HG03045 (cell line): ENCODE data around the gene AGAP2.
A peak's percentile ranks its signal among the peaks of the same experiment; 100 is the strongest.
"Not testable (repeated sequence)": the region's sequence is repeated elsewhere in the genome, so short reads cannot be mapped to it uniquely, and the experiment has no call there.

Source experiments
- ATAC-seq: cut with Tn5 transposase; IDR thresholded peaks from one replicate; pipeline ENCODE4 v1.9.1; 2021; ENCODE audit warnings: mild to moderate bottlenecking, moderate library complexity; ENCODE audit not compliant: unreplicated experiment

AGAP2 gene

GRCh38 chr12:57738661-57739237 is at the start of gene AGAP2:
Gene AGAP2 (minus strand): TSS chr12:57738742. CDS start chr12:57738246, 496 bp downstream.
- no peak for ATAC-seq

GRCh38 chr12:57783861-57784260 is 45.3 kb upstream of the AGAP2 start:
- ATAC-seq, result no peak

- ATAC-seq, result no peak
Observed at GRCh38 chr12:57783466-57783801, 44.9 kb upstream of the AGAP2 start.

DNA sequence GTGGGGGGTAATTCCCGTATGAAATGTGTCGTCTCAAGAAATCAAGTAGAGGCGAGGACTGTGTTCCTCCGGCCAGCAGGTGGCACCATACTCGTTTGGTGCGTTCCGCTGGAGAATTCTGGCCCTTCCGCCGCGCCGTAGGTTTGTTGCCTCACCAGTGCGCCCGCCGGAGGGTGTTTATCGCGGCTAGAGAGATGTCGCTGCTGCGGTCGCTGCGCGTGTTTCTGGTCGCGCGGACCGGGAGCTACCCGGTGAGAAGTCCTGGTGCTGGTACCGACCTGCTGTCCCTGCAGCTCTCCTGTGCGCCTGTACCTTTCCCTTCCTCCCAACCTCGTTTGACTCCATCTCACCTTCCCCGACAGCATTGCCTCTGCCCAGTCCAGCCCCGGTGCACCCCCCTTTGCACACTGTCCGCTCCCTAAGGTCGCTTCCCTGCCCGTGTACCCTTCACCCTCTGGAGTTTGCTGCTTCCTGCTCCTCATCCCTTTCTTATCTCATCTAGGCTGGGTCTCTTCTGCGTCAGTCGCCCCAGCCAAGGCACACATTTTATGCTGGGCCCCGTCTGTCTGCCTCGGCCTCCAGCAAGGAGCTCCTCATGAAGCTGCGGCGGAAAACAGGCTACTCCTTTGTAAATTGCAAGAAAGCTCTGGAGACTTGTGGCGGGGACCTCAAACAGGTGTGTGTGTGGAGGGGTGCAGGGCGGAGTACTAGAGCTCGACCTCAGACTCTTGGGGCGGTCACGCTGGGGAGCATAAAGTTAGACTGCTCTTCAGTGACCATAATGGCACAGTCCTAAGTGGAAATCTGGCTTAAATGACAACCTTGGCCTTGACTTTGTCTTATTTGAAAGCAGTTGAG is 44.3 kb upstream of the AGAP2 start, which contains the start of gene TSFM:
TSS of gene TSFM (plus strand) at position 180 of the 858 bp plus-strand sequence. CDS start at position 195, 15 bp downstream.
- ATAC-seq, result peak; percentile 91

DNA sequence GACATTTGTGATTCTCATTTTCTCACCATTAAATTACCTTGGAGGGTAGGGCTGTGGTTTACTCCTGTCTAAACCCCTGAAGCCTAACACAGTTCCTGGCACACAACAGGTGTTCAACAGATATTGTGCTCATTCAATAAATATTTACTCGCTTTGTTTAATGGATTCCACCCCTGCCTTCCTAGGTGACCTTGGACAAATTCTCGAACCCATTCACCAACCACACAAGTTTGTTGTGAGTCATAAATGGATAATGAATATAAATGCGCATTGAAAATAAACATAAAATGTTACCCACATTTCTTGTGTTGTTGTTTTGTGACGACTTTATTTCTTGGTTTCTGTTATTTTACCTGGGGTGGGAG is 43.7 kb upstream of the AGAP2 start:
- no peak for ATAC-seq

GRCh38 chr12:57781801-57782200 is 43.3 kb upstream of the AGAP2 start:
- ATAC-seq, result no peak

- ATAC-seq, result no peak
Observed at GRCh38 chr12:57781244-57781643, 42.7 kb upstream of the AGAP2 start.

DNA sequence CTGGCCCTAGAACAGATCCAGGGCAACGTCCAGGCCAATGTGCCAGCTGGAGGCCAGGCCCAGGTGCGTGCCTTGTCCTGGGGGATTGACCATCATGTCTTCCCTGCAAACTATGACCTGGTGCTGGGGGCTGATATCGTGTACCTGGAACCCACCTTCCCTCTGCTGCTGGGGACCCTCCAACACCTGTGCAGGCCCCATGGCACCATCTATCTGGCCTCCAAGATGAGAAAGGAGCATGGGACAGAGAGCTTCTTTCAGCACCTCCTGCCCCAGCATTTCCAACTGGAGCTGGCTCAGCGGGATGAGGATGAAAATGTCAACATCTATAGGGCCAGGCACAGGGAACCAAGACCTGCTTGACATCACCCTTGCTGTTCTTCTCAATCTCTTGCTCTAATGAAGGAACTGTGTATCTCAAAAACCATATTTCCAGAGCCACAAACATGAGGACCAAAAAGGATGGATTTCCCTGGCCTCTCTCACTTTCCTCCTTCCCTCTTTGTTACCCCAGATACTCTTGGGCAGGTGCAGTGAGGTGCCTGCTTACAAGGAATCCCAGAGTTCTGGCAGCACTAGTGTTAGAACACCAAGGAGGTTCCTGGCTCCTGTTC is 41.8 kb upstream of the AGAP2 start:
- ATAC-seq, result no peak

GRCh38 chr12:57779736-57780135 is 41.2 kb upstream of the AGAP2 start:
- ATAC-seq, result no peak

DNA sequence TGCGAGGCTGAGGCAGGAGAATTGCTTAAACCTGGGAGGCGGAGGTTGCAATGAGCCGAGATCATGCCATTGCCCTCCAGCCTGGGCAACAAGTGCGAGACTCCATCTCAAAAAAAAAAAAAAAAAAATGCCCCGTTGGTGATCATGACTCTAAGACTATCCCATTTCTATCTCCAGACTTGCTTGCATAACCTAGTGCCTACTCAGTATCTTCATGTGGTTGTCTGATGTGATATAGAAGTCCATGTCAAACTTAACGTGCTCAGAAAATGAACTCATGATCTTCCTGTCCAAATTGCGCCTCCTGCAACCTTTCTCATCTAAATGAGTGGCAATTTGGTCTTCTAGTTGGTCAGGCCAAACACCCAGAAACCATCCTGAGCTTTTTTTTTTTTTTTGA is 39.4 kb upstream of the AGAP2 start:
- no peak for ATAC-seq

GRCh38 chr12:57777367-57777766 is 38.8 kb upstream of the AGAP2 start:
- no peak for ATAC-seq

DNA sequence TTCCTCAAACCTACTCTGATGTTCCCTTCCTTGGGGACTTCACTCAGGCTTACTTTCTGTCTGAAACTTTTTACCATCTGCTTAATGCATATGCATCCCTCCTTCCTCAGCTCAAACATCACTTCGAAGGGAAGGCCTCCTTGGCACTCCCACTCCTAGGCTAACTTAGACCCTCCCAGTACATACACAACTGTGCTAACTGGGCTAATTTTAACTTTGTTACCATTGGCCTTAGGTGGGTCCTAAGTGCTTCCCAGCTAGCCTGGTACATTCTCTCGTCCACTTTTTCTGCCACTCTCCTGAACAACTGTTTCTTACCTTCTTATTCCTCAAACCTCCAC is 37.7 kb upstream of the AGAP2 start:
- no peak for ATAC-seq

DNA sequence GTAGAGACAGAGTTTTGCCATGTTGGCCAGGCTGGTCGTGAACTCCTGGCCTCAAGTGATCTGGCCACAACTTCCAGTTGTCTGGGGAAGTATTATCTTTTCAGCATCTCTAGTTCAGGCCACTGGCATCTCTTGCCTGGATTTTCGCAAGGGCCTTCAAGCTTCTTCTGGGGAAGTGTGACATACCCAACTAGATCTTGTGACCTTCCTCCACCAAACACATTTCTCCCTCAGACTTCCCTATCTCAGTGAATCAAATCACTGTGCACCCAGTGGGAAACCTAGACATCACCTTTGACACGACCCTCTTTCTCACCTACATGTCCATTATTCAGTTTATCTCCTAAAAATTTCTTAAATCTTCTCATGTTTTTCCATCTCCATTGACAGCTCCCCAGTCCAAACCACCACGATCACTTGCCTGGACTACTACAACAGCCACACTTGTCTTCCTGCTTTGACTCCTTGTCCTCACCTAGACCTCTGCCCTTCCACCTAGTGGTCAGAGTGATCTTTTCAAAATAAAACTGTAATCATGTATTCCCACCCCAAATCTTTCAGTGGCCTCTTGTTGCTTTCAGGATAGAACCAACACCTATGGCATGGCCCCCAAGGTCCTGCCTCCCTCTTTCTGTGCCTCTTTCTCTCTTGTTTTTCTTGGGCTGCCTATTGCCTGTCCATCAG is 37.2 kb upstream of the AGAP2 start:
- no peak for ATAC-seq

DNA sequence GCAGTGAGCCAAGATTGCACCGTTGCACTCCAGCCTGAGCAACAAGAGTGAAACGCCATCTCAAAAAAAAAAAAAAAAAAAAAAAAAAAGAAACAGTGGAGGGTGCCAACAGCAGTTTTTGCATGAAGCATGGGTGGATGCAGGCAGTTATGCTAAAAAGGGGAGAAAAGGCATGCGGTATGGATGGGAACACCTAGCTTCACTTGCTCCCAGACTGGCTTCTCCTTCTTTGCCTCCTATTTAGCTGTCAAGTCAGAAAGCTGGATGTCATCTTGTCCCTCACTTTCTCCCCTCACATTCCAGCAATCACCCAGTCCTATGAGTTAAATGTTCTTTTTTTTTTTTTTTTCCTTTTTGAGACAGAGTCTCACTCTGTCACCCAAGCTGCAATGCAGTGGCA is 36.5 kb upstream of the AGAP2 start:
- no peak for ATAC-seq

GRCh38 chr12:57774634-57775033 is 36.1 kb upstream of the AGAP2 start:
- ATAC-seq, result not testable (repeated sequence)

DNA sequence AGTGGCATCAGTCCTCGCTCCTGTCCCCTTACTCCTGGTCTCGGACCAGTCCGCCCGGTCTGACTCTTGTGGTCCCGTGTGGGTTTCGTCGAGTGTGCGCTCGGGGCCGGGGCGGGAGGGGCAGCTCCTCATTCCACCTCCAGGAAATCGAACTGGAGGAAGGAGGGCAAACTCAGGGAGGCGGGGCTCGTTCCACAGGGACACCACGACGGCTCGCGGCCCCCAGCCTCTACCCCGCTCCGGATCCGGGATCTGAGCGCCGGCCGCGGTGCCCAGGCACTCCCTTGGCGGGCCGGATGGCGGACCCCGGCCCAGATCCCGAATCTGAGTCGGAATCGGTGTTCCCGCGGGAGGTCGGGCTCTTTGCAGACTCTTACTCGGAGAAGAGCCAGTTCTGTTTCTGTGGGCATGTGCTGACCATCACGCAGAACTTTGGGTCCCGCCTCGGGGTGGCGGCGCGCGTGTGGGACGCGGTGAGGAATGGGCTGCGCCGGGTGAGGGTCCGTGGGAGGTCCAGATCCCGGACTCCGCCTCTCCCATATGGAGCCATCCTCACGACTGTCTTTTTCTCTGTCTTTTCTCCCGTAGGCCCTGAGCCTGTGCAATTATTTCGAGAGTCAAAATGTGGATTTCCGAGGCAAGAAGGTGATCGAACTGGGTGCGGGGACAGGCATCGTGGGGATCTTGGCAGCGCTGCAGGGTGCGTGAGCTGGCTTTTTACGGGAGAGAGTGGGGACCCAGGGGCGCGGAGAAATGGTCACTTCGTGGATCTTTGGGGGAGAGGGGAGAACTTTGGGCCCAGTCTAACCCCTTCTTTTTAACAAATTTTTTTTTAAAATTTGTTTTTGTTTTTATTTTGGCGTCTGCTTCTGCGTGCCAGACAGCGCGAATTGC is 34.1 kb upstream of the AGAP2 start, which contains the start of gene EEF1AKMT3:
TSS of gene EEF1AKMT3 (plus strand) at position 186 of the 894 bp plus-strand sequence. CDS start at position 297, 111 bp downstream.
- peak; percentile 29 for ATAC-seq

- peak; percentile 74 for ATAC-seq
Observed at GRCh38 chr12:57771873-57772428, 33.4 kb upstream of the AGAP2 start, which contains the start of gene METTL1. Gene METTL1 (minus strand): TSS chr12:57772105. CDS start chr12:57772083, 22 bp downstream.

DNA sequence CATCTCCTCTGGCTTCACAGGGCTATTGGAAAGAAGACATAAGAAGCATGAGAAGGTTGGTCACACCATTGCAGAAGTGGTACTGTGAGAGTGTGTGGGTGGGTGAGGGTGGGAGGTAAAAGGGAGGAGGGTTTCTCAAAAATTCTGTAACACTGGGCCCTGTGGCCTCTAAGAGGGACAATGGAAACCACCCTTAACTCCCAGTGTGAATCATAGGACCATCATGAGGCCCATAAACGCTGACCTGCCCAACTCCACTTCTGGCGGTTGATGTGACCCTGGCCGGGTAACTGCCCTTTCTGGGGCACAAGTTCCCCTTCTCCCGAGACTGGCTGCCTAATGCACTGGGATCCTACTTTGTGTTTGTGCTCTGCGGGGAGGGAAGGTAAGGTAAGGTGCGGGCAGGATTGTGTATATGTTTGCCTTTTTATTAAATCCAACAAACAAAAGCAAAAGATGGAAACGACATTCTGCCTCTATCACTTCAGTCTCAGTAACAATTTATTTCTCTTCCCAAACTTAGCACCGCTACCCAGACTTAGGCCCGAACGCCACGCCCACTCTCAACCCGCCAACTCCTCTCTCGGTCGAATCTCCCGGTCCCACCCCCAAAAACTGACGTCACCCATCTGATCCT is 32.8 kb upstream of the AGAP2 start:
- peak; percentile 71 for ATAC-seq

- ATAC-seq, result no peak
Observed at GRCh38 chr12:57770734-57771133, 32.2 kb upstream of the AGAP2 start.

DNA sequence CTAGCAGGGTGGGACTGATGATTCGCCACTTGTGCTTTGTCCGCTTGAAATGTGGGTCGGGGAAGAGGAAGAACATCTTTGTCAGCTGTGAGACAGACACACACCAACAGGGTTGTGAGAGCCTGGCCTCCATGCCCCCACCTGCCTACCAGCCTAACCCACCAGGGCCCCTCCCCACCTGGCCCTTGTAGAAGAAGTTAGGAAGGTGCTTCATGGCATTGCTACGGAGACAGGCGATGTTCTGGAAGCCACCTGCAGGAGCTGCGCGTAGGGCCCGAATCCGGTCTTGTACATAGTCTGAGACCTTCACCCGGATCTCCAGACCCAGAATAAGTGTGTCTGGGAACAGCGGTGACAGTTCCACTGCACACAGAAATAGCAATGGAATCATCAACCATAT is 31.1 kb upstream of the AGAP2 start:
- no peak for ATAC-seq
